Epithelial cell of esophagus (primary cell): ENCODE measurements around the gene PCNX1.
A peak's percentile ranks its signal among the peaks of the same experiment; 100 is the strongest.
"Not testable (repeated sequence)": the region's sequence is repeated elsewhere in the genome, so short reads cannot be mapped to it uniquely, and the experiment has no call there.

Experiments used
- DNase-seq: peaks from one replicate; pipeline ENCODE4 v3.0.0; 2010; ENCODE audit warnings: low read depth
- H3K4me3 ChIP-seq: 2 replicates; pipeline ENCODE4 v1.5.1; 2011; ENCODE audit warnings: mild to moderate bottlenecking, low read length, control low read depth
- TF ChIP-seq, protein P1 (sequence below): IDR thresholded peaks from 2 replicates; pipeline ENCODE4 v1.5.1; 2011; ENCODE audit warnings: low read depth, mild to moderate bottlenecking, low read length, control low read depth, inconsistent platforms; ENCODE audit not compliant: insufficient read depth; ENCODE audit errors: missing control alignments

Gene PCNX1

DNA sequence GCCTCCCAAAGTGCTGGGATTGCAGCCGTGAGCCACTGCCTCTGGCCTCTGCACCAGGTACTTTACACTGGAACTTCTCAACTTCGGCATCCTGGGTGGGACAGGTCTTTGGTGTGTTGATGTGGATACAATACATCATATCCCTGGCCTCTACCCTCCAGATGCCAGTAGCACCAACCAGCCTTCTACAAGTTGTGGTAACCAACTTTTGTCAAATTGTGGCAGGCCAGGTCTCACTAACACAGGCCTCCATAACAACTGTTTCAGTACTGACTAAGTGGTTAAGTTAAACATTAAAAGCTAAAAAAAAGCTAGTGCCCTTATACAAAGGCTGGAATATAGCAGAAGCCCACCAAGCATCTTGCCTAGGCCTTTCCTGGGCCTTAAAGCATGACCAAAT, 232.9 kb downstream of the PCNX1 start:
- no peak for DNase-seq
- TF ChIP-seq, protein P1, sequence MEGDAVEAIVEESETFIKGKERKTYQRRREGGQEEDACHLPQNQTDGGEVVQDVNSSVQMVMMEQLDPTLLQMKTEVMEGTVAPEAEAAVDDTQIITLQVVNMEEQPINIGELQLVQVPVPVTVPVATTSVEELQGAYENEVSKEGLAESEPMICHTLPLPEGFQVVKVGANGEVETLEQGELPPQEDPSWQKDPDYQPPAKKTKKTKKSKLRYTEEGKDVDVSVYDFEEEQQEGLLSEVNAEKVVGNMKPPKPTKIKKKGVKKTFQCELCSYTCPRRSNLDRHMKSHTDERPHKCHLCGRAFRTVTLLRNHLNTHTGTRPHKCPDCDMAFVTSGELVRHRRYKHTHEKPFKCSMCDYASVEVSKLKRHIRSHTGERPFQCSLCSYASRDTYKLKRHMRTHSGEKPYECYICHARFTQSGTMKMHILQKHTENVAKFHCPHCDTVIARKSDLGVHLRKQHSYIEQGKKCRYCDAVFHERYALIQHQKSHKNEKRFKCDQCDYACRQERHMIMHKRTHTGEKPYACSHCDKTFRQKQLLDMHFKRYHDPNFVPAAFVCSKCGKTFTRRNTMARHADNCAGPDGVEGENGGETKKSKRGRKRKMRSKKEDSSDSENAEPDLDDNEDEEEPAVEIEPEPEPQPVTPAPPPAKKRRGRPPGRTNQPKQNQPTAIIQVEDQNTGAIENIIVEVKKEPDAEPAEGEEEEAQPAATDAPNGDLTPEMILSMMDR, result no peak
- H3K4me3 ChIP-seq, result no peak overlapping the region

DNA sequence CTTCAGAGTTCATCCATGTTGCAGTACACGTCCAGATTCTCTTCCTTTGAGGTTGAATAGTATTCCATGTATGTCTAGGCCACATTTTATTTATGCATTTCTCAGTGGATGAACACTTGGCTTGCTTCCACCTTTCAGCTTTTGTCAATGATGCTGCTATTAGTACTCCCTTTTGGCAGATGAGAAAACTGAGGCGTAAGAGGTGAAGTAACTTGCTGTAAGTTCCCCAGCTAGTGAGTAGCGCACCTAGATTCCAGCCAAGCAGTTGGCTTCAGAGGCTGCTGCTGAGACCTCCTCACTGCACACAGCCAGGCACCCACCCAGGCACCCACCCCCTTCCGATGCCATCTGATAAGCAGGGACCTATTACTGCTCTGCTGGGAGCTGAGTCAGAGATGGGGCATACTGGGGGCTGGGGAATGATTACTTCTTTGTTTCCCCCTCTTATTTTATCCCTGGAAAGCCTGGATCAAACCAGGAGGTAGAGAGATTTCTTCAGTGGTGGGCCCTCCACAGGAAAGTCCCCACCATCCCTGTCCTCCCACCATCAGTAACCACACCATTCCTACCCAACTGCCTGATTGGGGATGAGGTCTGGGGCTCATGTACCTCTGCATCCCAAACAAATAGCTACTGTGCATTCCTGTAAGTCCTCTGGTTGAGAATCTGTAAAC, 234.6 kb downstream of the PCNX1 start:
- DNase-seq, result no peak
- no peak overlapping the region for H3K4me3 ChIP-seq
- TF ChIP-seq, protein P1, result no peak

DNA sequence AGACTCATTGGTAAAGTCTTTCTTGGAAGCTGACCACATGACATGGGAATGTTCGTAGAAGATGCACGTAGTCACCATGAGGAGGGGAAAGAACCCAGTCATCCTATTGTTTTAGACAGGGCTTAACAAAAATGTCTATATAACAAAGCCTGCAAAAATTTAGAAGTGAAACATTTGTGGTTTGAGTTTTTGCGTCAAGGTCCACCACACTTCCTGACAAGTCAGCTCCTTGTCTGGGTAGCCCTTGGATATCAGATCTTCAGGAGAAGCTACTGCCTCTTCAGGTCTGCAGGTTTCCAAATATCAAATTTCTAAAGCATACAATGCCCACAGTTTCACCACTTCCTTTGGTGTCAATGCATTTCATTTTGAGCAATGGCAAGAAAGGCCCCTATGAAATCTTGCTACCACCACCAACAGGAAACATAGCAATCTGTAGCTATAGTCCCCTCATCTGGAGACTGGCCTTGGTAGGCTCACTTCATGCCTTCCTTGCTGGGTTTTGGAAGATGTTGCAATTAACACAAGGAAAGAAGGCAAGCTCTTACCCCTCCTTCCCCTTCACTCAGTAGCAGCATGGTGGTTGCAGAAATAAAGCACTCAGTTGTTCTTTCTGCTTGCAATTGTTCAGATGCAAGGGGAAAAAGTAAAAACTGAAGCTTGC, 235.2 kb downstream of the PCNX1 start:
- TF ChIP-seq, protein P1, result no peak
- peak; percentile 81 for DNase-seq

DNA sequence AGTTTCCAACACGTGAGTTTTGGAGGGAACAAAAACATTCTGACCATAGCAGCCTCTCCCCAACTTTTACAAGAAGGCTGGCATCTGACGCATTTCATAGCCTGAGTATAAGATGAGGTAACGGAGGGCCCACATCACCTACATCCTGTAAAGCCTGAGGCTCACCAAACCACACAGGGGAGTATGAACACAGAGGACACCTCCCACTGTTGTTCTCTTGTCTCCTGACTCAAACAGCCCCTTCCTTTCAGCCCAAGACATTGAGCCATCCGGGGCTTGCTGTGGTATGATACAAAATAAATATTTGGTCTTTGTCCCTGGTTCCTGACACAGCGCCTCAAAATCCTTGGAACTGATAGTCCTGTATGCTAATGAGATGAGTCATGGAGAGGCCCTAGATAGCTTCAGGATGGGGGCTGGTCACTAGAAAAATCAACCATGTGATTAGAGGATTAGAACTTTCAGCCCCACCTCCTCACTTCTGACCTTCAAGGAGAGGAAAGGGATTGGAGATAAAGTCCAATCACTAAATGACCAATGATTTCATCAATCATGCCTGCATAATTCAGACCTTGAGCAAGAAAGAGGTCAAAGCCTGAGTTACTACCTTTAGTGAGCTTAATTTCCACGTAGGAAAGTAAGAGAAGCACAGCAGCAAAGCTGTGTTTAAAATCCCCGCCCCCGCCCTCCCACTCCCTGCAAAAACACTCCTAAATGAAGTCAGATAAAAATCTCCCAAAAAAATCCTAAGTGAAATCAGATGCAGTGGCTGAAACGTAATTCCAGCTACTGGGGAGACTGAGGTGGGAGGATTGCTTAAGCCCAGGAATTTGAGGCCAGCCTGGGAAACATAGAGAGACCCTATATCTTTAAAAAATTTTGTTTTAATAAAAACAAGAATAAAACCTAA, 236.4 kb downstream of the PCNX1 start:
- no peak overlapping the region for H3K4me3 ChIP-seq
- peak; percentile 92 for DNase-seq
- TF ChIP-seq, protein P1, result no peak

More for the DNA sequence above, 235.2 kb downstream of the PCNX1 start:
- no peak overlapping the region for H3K4me3 ChIP-seq

DNA sequence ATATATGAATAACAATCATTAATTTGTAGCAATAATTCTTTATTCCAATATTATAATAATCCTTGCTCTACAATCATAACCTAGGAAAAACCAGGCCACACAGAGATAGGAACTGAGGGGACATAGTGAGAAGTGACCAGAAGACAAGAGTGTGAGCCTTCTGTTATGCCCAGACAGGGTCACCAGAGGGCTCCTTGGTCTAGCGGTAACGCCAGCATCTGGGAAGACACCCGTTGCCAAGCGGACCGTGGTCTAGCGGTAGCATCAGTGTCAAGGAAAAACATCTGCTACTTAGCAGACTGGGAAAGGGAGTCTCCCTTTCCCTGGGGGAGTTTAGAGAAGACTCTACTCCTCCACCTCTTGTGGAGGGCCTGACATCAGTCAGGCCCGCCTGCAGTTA, 240.1 kb downstream of the PCNX1 start:
- DNase-seq, H3K4me3 ChIP-seq: not testable (repeated sequence)

DNA sequence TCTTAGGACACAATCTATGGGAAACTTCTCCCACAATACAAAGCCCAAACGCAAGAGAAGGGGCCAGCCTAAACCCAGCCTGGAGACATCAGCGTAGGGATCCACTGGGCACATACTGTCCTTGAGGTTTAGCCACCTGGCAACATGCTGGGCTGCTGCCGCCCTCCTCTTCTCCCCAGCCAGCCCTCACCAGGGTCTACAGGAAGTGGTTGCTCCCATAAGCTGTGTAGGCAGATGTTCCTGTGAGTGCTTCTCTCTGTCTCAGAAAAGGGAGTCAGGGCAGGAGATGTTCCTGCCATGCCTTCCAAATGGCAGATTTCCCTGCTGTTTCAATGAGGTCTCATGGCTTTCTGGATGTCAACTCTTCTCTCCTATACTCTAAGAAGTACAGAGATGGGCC, 241.4 kb downstream of the PCNX1 start:
- TF ChIP-seq, protein P1, result no peak
- H3K4me3 ChIP-seq, result no peak overlapping the region
- DNase-seq, result no peak

DNA sequence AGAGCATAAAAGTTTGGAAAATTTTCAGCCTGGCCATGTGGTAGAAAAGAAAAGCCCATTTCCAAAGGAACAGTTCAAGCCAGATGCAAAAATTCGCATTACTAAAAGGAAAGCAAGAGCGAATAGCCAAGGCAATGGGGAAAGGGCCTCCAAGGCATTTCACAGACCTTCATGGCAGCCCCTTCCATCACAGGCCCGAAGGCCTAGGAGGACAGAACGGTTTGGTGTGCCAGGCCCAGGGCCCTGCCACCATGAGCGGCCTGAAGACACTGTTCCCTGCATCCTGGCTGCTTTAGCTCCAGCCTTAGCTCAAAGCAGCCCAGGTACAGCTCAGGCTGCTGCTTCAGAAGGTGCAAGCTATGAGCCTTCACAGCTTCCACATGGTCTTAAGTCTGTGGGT, 243.5 kb downstream of the PCNX1 start:
- TF ChIP-seq, protein P1, result no peak
- DNase-seq, result no peak
- no peak overlapping the region for H3K4me3 ChIP-seq
